Neural progenitor cell (in vitro differentiated cells): ENCODE measurements around the gene PRELP.

Experiments
- CTCF ChIP-seq: fragments of 200-600 bp; sonication (generic); IDR thresholded peaks from 2 replicates; pipeline ENCODE4 v1.5.1; 2017; ENCODE audit warnings: antibody characterized with exemption, mild to moderate bottlenecking
- EZH2 ChIP-seq: fragments of 200-600 bp; sonication (generic); IDR thresholded peaks from 2 replicates; pipeline ENCODE4 v1.6.1; 2017; ENCODE audit warnings: antibody characterized with exemption, mild to moderate bottlenecking, moderate library complexity
- EZH2phosphoT487 ChIP-seq: fragments of 200-600 bp; sonication (generic); IDR thresholded peaks from 2 replicates; pipeline ENCODE4 v1.6.1; 2017; ENCODE audit warnings: antibody characterized with exemption

GRCh38 chr1:203477748-203478147 is 2.1 kb downstream of the PRELP start:
- TF ChIP-seq CTCF (no peak), EZH2 (no peak), EZH2phosphoT487 (no peak)
